ENCODE results near the gene FAM210B. TPM values are rescaled to one million over a fixed set of nuclear protein-coding genes. Genes with fewer than 3 reads are reported as not detected.
"Not testable (repeated sequence)": the region's sequence is repeated elsewhere in the genome, so short reads cannot be mapped to it uniquely, and the experiment has no call there.

FAM210B gene
- 1 to 10 TPM; 7.5 to 8.2 TPM for total RNA-seq

- H3K9me3 Mint-ChIP-seq = no peaks in the 10 kb centered on the region
- no peaks in the 10 kb centered on the region for H3K36me3 Mint-ChIP-seq (ENCODE audit: low read depth)
- H3K27me3 Mint-ChIP-seq (ENCODE audit: low read depth) = no peaks in the 10 kb centered on the region
- CTCF ChIA-PET = interaction anchor here (1.2 kb wide), 1 partner anchor 15 kb away, joined by 4 read pairs; no protein-coding TSS in a partner anchor
- peak; percentile 82 for DNase-seq
- H3K27ac Mint-ChIP-seq = peak within 1 kb of the TSS; percentile 53
- peaks cover 16% of the 10 kb centered on the region for H3K4me1 Mint-ChIP-seq (ENCODE audit: low read depth)
- intact Hi-C loops (cut with micrococcal nuclease) = loop anchor here (1.0 kb wide), 1 partner anchor 34 kb away; the partner anchor contains the start of genes AURKA and CSTF1
- peak within 1 kb of the TSS; percentile 86 for H3K4me3 Mint-ChIP-seq
Measured at GRCh38 chr20:56358600-56359211, at the start of gene FAM210B. Gene FAM210B, plus strand, starts transcription at chr20:56358974. Its CDS starts 32 bp downstream, at chr20:56359006.

GRCh38 chr20:56316051-56316450 is 42.7 kb upstream of the FAM210B start:
- no peaks in the 10 kb centered on the region for H3K4me1 Mint-ChIP-seq (ENCODE audit: low read depth)
- H3K27ac Mint-ChIP-seq = no peak overlapping the region
- DNase-seq = no peak
- H3K27me3 Mint-ChIP-seq (ENCODE audit: low read depth) = peaks cover 13% of the 10 kb centered on the region
- no peaks in the 10 kb centered on the region for H3K36me3 Mint-ChIP-seq (ENCODE audit: low read depth)
- intact Hi-C loops (cut with micrococcal nuclease) = no loop called here
- CTCF ChIA-PET = no interaction called here
- peaks cover 2% of the 10 kb centered on the region for H3K9me3 Mint-ChIP-seq
- no peak overlapping the region for H3K4me3 Mint-ChIP-seq

GRCh38 chr20:56316483-56316882 is 42.3 kb upstream of the FAM210B start:
- CTCF ChIA-PET = no interaction called here
- intact Hi-C loops (cut with micrococcal nuclease) = no loop called here
- Mint-ChIP-seq H3K9me3 (peaks cover 2% of the 10 kb centered on the region), H3K36me3 (ENCODE audit: low read depth) (no peaks in the 10 kb centered on the region), H3K27me3 (ENCODE audit: low read depth) (peaks cover 13% of the 10 kb centered on the region), H3K27ac (no peak overlapping the region), H3K4me3 (no peak overlapping the region), H3K4me1 (ENCODE audit: low read depth) (no peaks in the 10 kb centered on the region)
- no peak for DNase-seq

- no peak overlapping the region for H3K4me3 Mint-ChIP-seq
- H3K27ac Mint-ChIP-seq = no peak overlapping the region
- H3K4me1 Mint-ChIP-seq (ENCODE audit: low read depth) = no peaks in the 10 kb centered on the region
- intact Hi-C loops (cut with micrococcal nuclease) = no loop called here
- CTCF ChIA-PET = no interaction called here
- H3K36me3 Mint-ChIP-seq (ENCODE audit: low read depth) = no peaks in the 10 kb centered on the region
- no peak for DNase-seq
- peaks cover 27% of the 10 kb centered on the region for H3K27me3 Mint-ChIP-seq (ENCODE audit: low read depth)
- H3K9me3 Mint-ChIP-seq = no peaks in the 10 kb centered on the region
Measured at GRCh38 chr20:56322681-56323080, 36.1 kb upstream of the FAM210B start.

GRCh38 chr20:56323206-56323605 is 35.6 kb upstream of the FAM210B start:
- Mint-ChIP-seq H3K4me1 (ENCODE audit: low read depth) (no peaks in the 10 kb centered on the region), H3K4me3 (no peak overlapping the region), H3K27me3 (ENCODE audit: low read depth) (peaks cover 27% of the 10 kb centered on the region), H3K27ac (no peak overlapping the region), H3K9me3 (no peaks in the 10 kb centered on the region), H3K36me3 (ENCODE audit: low read depth) (no peaks in the 10 kb centered on the region)
- no peak for DNase-seq
- intact Hi-C loops (cut with micrococcal nuclease) = no loop called here
- CTCF ChIA-PET = no interaction called here

- no peak overlapping the region for H3K4me3 Mint-ChIP-seq
- H3K9me3 Mint-ChIP-seq = no peaks in the 10 kb centered on the region
- intact Hi-C loops (cut with micrococcal nuclease) = no loop called here
- H3K36me3 Mint-ChIP-seq (ENCODE audit: low read depth) = no peaks in the 10 kb centered on the region
- no peaks in the 10 kb centered on the region for H3K4me1 Mint-ChIP-seq (ENCODE audit: low read depth)
- no peak overlapping the region for H3K27ac Mint-ChIP-seq
- CTCF ChIA-PET = no interaction called here
- H3K27me3 Mint-ChIP-seq (ENCODE audit: low read depth) = peaks cover 27% of the 10 kb centered on the region
- DNase-seq = no peak
Measured at GRCh38 chr20:56323656-56324055, 35.1 kb upstream of the FAM210B start.

GRCh38 chr20:56324806-56325205 is 34.0 kb upstream of the FAM210B start:
- no peaks in the 10 kb centered on the region for H3K36me3 Mint-ChIP-seq (ENCODE audit: low read depth)
- H3K27me3 Mint-ChIP-seq (ENCODE audit: low read depth) = peaks cover 26% of the 10 kb centered on the region
- no peak for DNase-seq
- intact Hi-C loops (cut with micrococcal nuclease) = no loop called here
- H3K27ac Mint-ChIP-seq = no peak overlapping the region
- no peaks in the 10 kb centered on the region for H3K9me3 Mint-ChIP-seq
- H3K4me3 Mint-ChIP-seq = no peak overlapping the region
- no peaks in the 10 kb centered on the region for H3K4me1 Mint-ChIP-seq (ENCODE audit: low read depth)
- CTCF ChIA-PET = no interaction called here

GRCh38 chr20:56328861-56329260 is 29.9 kb upstream of the FAM210B start:
- intact Hi-C loops (cut with micrococcal nuclease) = no loop called here
- no peaks in the 10 kb centered on the region for H3K4me1 Mint-ChIP-seq (ENCODE audit: low read depth)
- no peak overlapping the region for H3K4me3 Mint-ChIP-seq
- CTCF ChIA-PET = no interaction called here
- DNase-seq = peak; percentile 50
- H3K9me3 Mint-ChIP-seq = no peaks in the 10 kb centered on the region
- H3K27me3 Mint-ChIP-seq (ENCODE audit: low read depth) = peaks cover 30% of the 10 kb centered on the region
- no peaks in the 10 kb centered on the region for H3K36me3 Mint-ChIP-seq (ENCODE audit: low read depth)
- H3K27ac Mint-ChIP-seq = no peak overlapping the region

- H3K36me3 Mint-ChIP-seq (ENCODE audit: low read depth); H3K27ac Mint-ChIP-seq; DNase-seq; H3K4me3 Mint-ChIP-seq; intact Hi-C loops (cut with micrococcal nuclease); H3K4me1 Mint-ChIP-seq (ENCODE audit: low read depth); H3K9me3 Mint-ChIP-seq: not testable (repeated sequence)
- H3K27me3 Mint-ChIP-seq (ENCODE audit: low read depth) = peaks cover 46% of the 10 kb centered on the region
- CTCF ChIA-PET = interaction anchor here (1.2 kb wide), 1 partner anchor 97 kb away, joined by 3 read pairs; no protein-coding TSS in a partner anchor
Measured at GRCh38 chr20:56336709-56337108, 22.1 kb upstream of the FAM210B start.

- no peak for DNase-seq
- Mint-ChIP-seq H3K27ac (no peak overlapping the region), H3K4me3 (no peak overlapping the region), H3K36me3 (ENCODE audit: low read depth) (no peaks in the 10 kb centered on the region), H3K9me3 (no peaks in the 10 kb centered on the region), H3K27me3 (ENCODE audit: low read depth) (peaks cover 53% of the 10 kb centered on the region), H3K4me1 (ENCODE audit: low read depth) (peaks cover 5% of the 10 kb centered on the region)
- CTCF ChIA-PET = interaction anchor here (0.7 to 1.7 kb wide), 6 partner anchors 12 to 1662 kb away, joined by 3 to 8 read pairs (median 4); partner anchors contain the start of gene MC3R
- intact Hi-C loops (cut with micrococcal nuclease) = loop anchor here (1.0 to 10.0 kb wide), 4 partner anchors 94 to 1662 kb away; partner anchors contain the start of gene MC3R
Measured at GRCh38 chr20:56342783-56343182, 16.0 kb upstream of the FAM210B start.

GRCh38 chr20:56343861-56344381 is 14.9 kb upstream of the FAM210B start:
- Mint-ChIP-seq H3K4me3 (no peak overlapping the region), H3K27ac (no peak overlapping the region), H3K9me3 (no peaks in the 10 kb centered on the region), H3K4me1 (ENCODE audit: low read depth) (peaks cover 10% of the 10 kb centered on the region), H3K27me3 (ENCODE audit: low read depth) (peaks cover 48% of the 10 kb centered on the region), H3K36me3 (ENCODE audit: low read depth) (no peaks in the 10 kb centered on the region)
- intact Hi-C loops (cut with micrococcal nuclease) = loop anchor here (1.0 to 10.0 kb wide), 4 partner anchors 96 to 1663 kb away; partner anchors contain the start of gene MC3R
- CTCF ChIA-PET = interaction anchor here (1.1 to 1.7 kb wide), 9 partner anchors 9 to 1663 kb away, joined by 3 to 8 read pairs (median 4); partner anchors contain the start of genes FAM210B and MC3R
- peak; percentile 56 for DNase-seq

- peaks cover 30% of the 10 kb centered on the region for H3K27me3 Mint-ChIP-seq (ENCODE audit: low read depth)
- no peak overlapping the region for H3K27ac Mint-ChIP-seq
- CTCF ChIA-PET = interaction anchor here (0.9 to 1.0 kb wide), 2 partner anchors 98 to 99 kb away, joined by 3 read pairs; partner anchors contain the start of gene MC3R
- no peak for DNase-seq
- H3K4me3 Mint-ChIP-seq = no peak overlapping the region
- peaks cover 10% of the 10 kb centered on the region for H3K4me1 Mint-ChIP-seq (ENCODE audit: low read depth)
- intact Hi-C loops (cut with micrococcal nuclease) = loop anchor here (10.0 kb wide), 1 partner anchor 931 kb away; no protein-coding TSS in a partner anchor
- H3K9me3 Mint-ChIP-seq = no peaks in the 10 kb centered on the region
- H3K36me3 Mint-ChIP-seq (ENCODE audit: low read depth) = no peaks in the 10 kb centered on the region
Measured at GRCh38 chr20:56345911-56346310, 12.9 kb upstream of the FAM210B start.
